Hematopoietic multipotent progenitor cell treated with erythropoietin and hydrocortisone succinate and interleukin-3 and kit ligand, for 8 days (in vitro differentiated cells): ENCODE results near the gene BHLHE40.

Experiments
- DNase-seq: peaks from one replicate; pipeline ENCODE4 v3.0.0-alpha.2; 2015

The BHLHE40 gene

GRCh38 chr3:5002871-5003247 lies 23.6 kb downstream of the BHLHE40 start:
- DNase-seq: no peak

GRCh38 chr3:5004319-5005152 lies 25.3 kb downstream of the BHLHE40 start:
- DNase-seq: no peak

- no peak for DNase-seq
Observed at GRCh38 chr3:5005367-5005766, 26.1 kb downstream of the BHLHE40 start.

- no peak for DNase-seq
Observed at GRCh38 chr3:5006755-5007202, 27.5 kb downstream of the BHLHE40 start.

GRCh38 chr3:5007873-5008272 lies 28.6 kb downstream of the BHLHE40 start:
- DNase-seq: no peak

GRCh38 chr3:5009506-5010109 lies 30.4 kb downstream of the BHLHE40 start:
- DNase-seq: no peak

- DNase-seq: no peak
Observed at GRCh38 chr3:5010140-5010539, 30.9 kb downstream of the BHLHE40 start.

- no peak for DNase-seq
Observed at GRCh38 chr3:5010706-5011554, 31.7 kb downstream of the BHLHE40 start.

- DNase-seq: peak; percentile 50
Observed at GRCh38 chr3:5011555-5012256, 32.5 kb downstream of the BHLHE40 start.

GRCh38 chr3:5012367-5012766 lies 33.1 kb downstream of the BHLHE40 start:
- DNase-seq: no peak

GRCh38 chr3:5013021-5013906 lies 34.0 kb downstream of the BHLHE40 start:
- DNase-seq: peak; percentile 90

GRCh38 chr3:5014391-5014790 lies 35.2 kb downstream of the BHLHE40 start:
- no peak for DNase-seq

GRCh38 chr3:5015056-5015455 lies 35.8 kb downstream of the BHLHE40 start:
- DNase-seq: no peak

- peak; percentile 71 for DNase-seq
Observed at GRCh38 chr3:5016211-5017161, 37.2 kb downstream of the BHLHE40 start.

- peak; percentile 77 for DNase-seq
Observed at GRCh38 chr3:5017925-5018531, 38.8 kb downstream of the BHLHE40 start.

- DNase-seq: peak; percentile 79
Observed at GRCh38 chr3:5019411-5020241, 40.4 kb downstream of the BHLHE40 start.

- DNase-seq: peak; percentile 41
Observed at GRCh38 chr3:5020242-5020722, 41.0 kb downstream of the BHLHE40 start.

- no peak for DNase-seq
Observed at GRCh38 chr3:5021116-5022092, 42.2 kb downstream of the BHLHE40 start.
